SKM-1 (cell line): ENCODE data around the gene USP34.
"Not testable (repeated sequence)": the region's sequence is repeated elsewhere in the genome, so short reads cannot be mapped to it uniquely, and the experiment has no call there.

Experiments
- DNase-seq: peaks from one replicate; lab custom pipeline; 2025; ENCODE audit not compliant: unreplicated experiment; lab: John Stamatoyannopoulos, UW

The USP34 gene

DNA sequence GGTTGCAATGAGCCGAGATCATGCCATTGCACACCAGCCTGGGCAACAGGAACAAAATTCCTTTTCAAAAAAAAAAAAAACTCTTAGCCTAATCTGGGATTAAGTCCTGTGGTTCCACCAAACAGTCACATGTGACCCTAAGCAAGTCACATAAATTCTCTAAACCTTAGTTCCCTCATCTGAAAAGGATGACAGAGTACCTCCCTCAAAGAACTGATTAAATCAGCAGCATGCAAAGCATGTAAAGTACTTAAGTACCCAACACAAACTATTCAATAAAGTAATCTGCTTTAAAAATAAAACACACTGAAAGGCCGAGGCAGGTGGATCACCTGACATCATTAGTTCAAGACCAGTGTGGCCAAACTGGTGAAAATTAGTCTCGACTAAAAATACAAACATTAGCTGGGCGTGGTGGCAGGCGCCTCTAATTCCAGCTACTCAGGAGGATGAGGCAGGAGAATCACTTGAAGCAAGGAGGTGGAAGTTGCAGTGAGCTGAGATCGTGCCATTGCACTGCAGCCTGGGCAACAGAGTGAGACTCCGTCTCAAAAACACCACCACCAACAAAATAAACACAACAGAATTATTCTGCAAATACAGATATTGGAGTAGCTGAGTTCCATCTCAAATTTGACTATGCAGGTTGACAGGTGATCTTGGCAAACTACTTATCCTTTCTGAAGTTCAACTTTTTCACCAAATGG is 7.0 kb downstream of the USP34 start:
- DNase-seq, result no peak

DNA sequence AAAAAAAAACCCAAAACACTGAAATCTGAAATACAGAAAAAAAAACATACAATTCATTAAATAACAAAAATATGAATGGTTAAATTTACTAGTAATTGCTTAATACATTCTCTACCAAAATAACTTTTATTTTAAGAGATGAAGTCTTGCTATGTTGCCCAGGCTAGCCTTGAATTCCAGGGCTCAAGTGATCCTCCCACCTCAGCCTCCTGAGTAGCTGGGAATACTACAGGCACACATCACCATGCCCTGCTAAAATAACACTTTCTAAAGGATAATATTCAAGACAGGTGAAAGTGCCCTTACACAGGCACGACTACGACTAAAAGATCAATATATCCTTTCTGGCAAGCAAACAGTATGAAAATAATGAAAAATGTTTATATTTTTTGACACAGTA is 9.5 kb downstream of the USP34 start:
- DNase-seq, result no peak

DNA sequence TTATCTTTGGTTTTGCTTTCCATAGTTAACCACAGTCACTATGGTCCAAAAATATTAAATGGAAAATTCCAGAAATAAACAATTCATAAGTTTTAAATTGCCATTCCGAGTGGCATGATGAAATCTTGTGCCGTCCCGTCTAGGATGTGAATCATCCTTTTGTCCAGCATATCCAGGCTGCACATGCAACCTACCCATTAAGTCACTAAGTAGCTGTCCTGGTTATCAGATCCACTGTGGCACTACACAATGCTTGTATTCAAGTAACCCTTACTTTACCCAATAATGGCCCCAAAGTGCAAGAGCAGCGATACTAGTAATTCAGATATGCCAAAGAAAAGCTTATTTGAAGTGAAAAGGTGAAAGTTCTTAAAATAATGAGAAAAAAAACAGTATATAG is 10.7 kb downstream of the USP34 start:
- no peak for DNase-seq

DNA sequence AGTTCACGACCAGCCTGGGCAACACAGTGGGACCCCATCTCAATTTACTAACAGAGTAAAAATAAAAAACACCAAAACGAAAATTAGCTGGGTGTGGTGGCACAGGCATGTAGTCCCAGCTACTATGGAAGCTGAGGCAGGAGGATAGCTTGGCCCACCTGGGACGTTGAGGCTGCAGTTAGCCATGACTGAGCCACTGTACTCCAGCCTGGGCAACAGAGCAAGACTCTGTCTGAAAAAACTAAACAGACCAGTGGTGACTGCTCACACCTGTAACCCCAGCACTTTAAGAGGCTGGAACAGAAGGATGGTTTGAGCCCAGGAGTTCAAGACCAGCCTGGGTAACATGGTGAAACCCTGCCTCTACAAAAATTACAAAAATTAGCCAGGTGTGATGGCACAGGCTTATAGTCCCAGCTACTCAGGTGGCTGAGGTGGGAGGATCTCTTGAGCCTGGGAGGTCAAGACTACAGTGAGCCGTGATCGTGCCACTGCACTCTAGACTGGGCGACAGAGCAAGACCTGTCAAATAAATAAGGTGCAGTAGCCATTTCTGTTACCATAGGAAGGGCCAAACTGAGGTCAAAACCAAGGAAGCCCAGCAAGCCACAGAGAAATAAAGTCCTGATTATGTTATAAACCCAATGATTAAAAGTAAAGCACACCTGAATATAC is 14.0 kb downstream of the USP34 start:
- DNase-seq, result no peak

DNA sequence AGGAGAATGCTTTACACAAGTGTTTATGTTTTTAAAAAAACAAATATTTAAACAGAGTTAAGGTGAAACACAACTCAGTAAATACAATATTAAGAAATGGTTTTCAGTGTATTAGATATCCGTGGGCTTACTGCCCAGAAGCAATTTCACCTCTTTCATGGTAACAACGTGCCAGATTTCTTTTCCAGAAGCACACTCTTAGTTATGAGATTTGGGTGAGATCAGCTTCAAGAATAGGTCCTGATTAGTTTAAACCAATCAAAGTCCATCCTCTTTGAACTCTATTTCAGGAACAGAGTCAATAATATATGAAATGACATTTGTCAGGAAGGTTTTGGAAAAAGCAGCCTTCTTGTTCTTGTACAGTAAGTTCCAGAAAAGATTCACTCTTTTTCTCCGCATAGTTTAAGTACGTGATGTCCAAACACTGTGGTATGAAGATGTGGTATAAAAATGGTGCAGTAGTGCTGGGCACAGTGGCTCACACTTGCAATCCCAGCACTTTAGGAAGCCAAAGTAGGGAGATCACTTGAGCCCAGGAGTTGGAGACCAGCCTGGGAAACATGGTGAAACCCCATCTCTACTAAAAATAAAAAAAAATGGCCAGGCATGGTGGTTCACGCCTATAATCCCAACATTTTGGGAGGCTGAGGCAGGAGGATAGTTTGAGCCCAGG is 14.7 kb downstream of the USP34 start:
- no peak for DNase-seq

DNA sequence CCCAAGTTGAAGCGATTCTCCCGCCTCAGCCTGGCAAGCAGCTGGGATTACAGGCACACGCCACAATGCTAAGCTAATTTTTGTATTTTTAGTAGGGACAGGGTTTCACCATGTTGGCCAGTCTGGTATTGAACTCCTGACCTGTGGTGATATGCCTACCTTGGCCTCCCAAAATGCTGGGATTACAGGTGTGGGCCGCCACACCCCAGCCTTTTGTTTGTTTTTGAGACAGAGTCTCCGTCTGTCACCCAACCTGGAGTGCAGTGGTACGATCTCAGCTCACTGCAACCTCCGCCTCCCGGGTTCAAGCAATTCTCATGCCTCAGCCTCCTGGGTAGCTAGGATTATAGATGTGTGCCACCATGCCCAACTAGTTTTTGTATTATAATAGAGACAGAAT is 15.9 kb downstream of the USP34 start:
- DNase-seq, result not testable (repeated sequence)

DNA sequence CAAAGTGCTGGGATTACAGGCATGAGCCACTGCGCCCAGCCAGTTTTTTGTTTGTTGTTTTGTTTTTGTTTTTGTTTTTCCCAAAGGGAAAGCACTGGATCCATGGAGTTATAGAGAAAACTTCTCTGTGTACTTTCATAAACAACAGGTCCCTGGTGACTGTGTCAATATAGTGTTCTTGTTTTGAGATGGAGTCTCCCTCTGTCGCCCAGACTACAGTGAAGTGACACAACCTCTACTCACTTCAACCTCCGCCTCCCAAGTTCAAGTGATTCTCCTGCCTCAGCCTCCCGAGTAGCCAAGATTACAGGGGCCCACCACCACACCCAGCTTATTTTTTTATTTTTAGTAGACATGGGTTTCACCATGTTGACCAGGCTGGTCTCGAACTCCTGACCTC is 16.5 kb downstream of the USP34 start:
- DNase-seq, result no peak

DNA sequence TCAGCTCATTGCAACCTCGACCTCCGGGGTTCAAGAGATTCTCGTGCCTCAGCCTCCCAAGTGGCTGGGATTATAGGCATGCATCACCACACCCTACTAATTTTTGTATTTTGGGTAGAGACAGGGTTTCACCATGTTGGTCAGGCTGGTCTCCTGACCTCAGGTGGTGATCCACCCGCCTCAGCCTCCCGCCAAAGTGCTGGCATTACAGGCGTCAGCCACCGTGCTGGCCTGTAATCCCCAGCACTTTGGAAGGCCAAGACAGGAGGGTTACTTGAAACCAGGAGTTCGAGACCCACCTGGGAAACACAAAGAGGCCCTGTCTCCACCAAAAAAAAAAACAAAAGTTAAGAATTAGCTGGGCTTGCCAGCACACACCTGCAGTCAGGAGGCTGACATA is 18.5 kb downstream of the USP34 start:
- DNase-seq, result no peak

DNA sequence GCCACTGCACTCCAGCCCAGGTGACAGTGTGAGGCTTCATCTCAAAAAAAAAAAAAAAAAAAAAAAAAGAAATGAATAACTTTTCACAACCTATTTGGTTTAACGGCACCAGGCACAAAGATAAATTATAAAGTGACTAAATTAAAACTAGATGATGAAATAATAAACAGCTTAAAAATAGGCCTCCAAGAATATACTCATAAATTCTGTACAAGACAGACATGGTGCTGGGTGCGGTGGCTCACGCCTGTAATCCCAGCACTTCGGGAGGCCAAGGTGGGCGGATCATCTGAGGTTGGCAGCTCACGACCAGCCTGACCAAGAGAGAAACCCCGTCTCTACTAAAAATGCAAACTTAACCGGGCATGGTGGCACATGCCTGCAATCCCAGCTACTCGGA is 19.7 kb downstream of the USP34 start:
- no peak for DNase-seq

DNA sequence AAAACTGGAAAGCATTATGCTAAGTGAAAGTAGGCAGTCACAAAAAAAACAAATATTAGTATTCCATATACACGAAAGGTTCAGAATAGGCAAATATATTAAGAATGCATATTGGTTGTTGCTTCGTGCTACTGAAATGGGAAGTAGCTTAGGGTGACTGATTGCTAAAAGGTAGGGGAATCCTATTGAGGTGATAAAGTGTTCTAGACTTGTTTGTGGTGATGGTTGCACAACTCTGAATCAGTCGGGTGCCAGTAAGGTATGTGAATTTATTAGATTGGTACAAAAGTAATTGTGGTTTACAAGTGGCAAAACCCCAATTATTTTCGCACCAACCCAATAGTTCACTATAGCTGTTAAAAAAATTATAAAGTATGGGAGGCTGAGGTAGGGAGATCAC is 20.7 kb downstream of the USP34 start:
- no peak for DNase-seq

DNA sequence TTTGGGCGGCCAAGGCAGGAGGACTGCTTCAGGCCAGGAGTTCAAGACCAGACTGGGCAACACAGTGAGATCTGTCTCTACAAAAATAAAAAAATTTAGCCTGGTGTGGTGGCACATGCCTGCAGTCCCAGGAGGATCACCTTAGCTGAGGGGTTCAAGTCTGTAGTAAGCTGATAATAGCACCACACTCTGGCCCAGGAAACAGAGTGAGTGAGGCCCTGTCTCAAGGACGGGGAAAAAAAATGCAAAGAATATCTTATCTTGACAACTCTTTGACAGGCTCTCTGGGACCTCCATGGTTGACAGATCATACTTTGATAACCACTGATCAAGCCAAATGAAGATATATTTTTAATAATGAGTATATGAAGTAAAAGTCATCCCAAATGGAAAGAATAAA is 22.7 kb downstream of the USP34 start:
- DNase-seq, result no peak

DNA sequence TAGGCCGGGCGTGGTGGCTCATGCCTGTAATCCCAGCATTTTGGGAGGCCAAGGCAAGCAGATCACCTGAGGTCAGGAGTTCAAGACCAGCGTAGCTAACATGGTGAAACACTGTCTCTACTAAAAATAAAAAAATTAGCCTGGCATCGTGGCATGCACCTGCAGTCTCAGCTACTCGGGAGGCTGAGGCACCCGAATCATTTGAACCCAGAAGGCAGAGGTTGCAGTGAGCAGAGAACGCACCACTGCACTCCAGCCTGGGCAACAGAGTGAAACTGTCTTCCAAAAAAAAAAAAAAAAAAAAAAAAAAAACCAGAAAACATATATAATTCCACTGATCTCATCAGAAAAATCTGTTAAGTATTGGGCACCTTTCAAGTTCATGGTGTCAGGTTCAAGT is 23.9 kb downstream of the USP34 start:
- DNase-seq, result not testable (repeated sequence)

DNA sequence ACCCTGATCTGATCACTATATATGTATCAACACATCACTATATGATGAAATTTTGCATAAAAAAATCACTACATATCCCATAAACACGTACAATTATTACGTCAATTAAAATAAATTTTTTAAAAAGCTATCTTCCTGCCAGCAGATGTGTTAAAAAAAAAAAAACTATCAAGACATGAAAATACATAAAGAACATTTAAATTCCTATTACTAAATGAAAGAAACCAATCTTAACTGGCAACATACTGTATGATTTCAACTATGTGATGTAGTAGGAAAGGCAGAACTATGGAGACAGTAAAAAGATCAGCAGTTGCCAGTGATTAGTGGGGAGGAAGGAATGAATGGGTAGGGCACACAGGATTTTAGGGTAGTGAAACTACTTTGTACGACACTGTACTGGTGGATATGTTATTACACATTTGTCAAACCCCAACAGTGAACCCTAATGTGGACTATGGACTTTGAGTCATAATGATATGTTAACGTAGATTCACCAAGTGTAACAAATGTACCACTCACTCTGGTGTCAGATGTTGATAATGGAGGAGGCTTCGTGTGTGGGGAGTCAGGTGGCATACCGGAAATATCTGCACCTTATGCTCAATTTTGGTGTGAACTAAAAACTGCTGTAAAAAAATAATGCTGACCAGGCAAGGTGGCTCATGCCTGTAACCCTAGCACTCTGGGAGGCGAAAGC is 27.4 kb downstream of the USP34 start:
- DNase-seq, result no peak

DNA sequence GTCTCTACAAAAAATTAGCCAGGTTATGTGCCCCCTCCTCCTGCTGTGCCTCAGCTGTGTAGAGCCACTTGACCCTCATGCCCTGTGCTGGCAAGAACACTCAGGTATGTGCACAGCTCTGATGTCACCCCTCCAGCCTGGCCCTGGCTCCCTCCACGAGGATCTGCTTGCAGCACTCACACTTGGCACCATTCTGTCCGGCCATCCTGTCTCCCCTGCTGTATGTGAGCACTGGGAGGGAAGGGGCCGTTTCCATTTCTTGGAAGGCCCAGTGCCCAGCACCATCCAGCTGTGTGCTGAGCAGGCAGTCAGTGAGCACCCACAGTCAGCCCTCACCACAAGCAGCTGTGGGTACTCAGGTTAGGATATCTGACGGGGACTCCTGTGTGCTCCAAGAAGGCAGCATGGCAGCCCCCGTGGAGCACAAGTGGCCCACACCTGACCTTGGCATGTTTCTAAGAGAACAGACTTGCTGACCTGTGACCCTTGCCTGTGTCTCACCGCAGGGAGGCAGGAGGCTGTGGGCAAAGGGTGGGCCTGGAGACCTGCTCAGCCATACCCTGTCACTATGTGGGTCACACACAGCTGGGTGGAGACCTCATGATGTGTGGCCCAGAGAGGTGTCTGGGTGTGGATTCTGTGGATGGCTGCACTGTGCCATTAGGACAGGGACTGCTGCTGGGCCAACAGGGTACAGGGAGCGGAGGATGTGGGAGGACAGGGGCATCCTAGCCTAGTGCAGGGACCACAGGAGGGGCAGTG is 31.5 kb downstream of the USP34 start:
- DNase-seq, result no peak

DNA sequence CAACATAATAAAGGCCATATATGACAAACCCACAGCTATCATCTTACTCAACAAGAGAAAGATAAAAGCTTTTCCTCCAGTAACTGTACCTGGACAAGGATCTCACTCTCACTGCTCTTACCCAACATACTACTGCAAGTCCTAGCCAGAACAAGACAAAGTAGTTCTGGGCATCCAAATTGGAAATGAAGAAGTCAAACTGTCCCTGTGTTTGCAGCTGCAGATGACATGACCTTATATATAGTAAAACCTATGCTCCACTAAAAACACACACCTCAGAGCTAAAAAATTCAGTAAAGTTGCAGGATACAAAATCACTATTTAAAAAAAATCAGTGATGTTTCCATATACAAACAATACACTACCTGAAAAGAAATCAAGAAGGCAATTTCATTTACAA is 32.2 kb downstream of the USP34 start:
- DNase-seq, result no peak

DNA sequence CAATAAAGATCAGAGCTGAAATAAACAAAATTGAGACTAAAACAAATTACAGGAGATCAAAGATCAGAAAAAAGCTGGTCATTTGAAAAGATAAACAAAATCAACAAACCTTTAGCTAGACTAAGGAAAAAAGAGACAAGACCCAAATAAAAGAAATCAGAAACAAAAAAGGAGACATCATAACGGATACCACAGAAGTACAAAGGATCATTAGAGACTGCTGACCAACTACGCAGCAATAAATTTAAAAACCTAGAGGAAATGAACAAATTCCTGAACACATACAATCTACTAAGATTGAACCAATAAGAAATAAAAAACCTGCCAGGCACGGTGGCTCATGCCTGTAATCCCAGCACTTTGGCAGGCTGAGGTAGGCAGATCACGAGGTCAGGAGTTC is 33.7 kb downstream of the USP34 start:
- no peak for DNase-seq

DNA sequence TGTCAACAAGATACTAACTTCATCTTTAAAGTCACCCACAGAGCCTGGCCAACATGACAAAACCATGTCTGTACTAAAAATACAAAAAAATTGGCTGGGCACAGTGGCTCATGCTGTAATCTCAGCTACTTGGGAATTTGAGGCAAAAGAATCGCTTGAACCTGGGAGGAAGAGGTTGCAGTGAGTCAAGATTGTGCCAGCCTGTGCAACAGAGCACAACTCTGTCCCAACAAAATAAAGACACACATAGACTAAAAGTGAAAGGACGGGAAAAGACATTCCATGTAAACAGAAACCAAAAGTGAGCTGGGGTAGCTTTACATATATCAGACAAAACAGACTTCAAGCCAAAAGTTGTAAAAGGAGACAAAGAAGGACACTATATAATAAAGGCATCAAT is 34.8 kb downstream of the USP34 start:
- no peak for DNase-seq

DNA sequence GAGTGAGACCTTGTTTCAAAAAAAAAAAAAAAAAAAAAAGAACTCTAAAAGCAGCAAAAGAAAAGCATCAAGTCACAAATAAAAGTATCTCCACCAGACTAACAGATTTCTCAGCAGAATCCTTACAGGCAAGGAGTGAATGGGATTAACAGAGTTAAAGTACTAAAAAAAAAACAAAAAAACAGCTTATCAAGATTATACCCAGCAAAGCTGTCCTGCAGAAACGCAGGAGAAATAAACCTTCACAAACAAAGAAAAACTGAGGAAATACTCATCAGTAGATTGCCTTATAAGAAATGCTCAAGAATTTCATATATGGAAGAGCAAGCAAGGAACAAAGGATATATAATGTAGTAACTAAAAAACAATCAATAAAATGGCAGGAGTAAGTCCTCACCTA is 35.6 kb downstream of the USP34 start:
- DNase-seq, result no peak

DNA sequence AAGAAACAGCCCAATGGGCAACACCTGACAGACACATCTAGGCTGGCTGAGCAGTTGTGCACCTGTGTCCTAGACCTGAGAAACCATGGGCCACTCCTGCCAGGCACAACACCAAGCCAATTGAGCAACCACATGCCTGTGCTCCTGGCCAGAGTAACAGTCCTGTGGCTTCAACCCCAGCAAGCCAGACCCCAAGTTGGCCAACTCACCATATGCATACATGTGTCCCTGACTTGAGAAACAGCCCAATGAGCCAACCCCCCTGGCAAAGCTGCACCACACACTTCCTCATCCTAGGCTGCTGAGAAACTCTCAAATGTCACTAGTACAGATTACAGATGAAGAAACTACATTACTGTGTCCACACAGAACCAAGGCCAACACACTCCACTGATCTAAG is 36.6 kb downstream of the USP34 start:
- peak; percentile 88 for DNase-seq

DNA sequence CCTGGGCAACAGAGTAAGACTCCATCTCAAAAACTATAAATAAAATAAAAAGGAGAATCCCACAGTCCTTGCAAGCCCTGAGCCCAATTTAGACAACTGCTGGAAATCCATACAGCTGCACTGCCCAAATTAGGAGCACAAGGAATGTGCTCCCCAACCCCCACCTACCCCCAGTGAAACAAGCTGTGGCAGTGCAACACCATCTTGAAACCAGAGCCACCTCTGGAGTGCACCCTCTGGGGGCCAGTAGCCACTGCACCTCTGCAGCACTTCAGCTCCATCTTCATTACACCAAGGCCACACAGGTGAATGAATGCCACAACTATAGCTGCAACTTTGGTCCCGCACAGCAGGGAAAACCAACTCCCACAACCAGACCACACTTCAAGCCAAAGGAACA is 37.3 kb downstream of the USP34 start:
- DNase-seq, result no peak

DNA sequence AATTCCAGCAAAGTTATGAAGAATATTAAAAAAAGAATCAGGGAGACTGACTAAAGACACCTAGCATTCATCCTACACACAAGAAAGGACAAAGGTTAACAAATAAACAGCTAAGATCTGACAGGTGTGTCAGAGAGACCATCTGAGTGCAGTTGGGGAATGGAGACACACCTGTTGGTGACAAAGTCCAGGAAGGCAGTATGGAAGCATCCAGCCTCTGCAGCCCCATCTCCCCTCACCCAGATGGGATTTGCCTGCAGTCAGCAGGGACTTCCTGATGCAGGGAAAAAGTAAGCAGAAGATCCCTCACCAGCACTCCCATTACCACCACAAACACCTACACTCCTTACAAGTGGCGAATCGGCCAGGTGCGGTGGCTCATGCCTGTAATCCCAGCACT is 37.9 kb downstream of the USP34 start:
- DNase-seq, result no peak
